Measurements from ENCODE around the gene TMEM52.
A peak's percentile ranks its signal among the peaks of the same experiment; 100 is the strongest.

TMEM52 gene

GRCh38 chr1:1926346-1926811 is 7.3 kb upstream of the TMEM52 start:
- no peak for DNase-seq

- no peak for DNase-seq
Measured at GRCh38 chr1:1925437-1926345, 6.6 kb upstream of the TMEM52 start.

GRCh38 chr1:1924849-1925248 is 5.8 kb upstream of the TMEM52 start:
- no peak for DNase-seq

GRCh38 chr1:1924386-1924785 is 5.3 kb upstream of the TMEM52 start:
- no peak for DNase-seq

GRCh38 chr1:1922956-1923833 is 4.1 kb upstream of the TMEM52 start:
- no peak for DNase-seq

GRCh38 chr1:1922702-1922955 is 3.5 kb upstream of the TMEM52 start:
- DNase-seq: no peak

GRCh38 chr1:1921901-1922701 is 3.0 kb upstream of the TMEM52 start:
- DNase-seq: no peak

- DNase-seq: no peak
Measured at GRCh38 chr1:1921459-1921862, 2.4 kb upstream of the TMEM52 start.

- no peak for DNase-seq
Measured at GRCh38 chr1:1920608-1921458, 1.8 kb upstream of the TMEM52 start.

- no peak for DNase-seq
Measured at GRCh38 chr1:1920057-1920607, 1.1 kb upstream of the TMEM52 start.

- DNase-seq: peak; percentile 95 to 98
Measured at GRCh38 chr1:1919304-1920056, 401 bp upstream of the TMEM52 start.

GRCh38 chr1:1917995-1918900 is 831 bp downstream of the TMEM52 start:
- DNase-seq: no peak

- no peak for DNase-seq
Measured at GRCh38 chr1:1917304-1917976, 1.6 kb downstream of the TMEM52 start.

- no peak for DNase-seq
Measured at GRCh38 chr1:1916851-1917251, 2.2 kb downstream of the TMEM52 start.

GRCh38 chr1:1915911-1916840 is 2.9 kb downstream of the TMEM52 start:
- DNase-seq: no peak

- DNase-seq: no peak
Measured at GRCh38 chr1:1914971-1915692, 3.9 kb downstream of the TMEM52 start, which contains the start of gene CALML6. CALML6 (plus strand) TSS chr1:1915260; CDS start chr1:1915281, 21 bp downstream.

Data from NCI-H2081 (cell line).